Epithelial cell of prostate (primary cell): ENCODE measurements around the gene ISCA2.

Experiments used
- DNase-seq: peaks from one replicate; pipeline ENCODE4 v3.0.0-alpha.2; 2011; ENCODE audit warnings: low read depth, low spot score
- H3K27ac ChIP-seq: fragments of 450-650 bp; 2 replicates; pipeline ENCODE4 v1.5.1; 2017; ENCODE audit warnings: mild to moderate bottlenecking

The ISCA2 gene

DNA sequence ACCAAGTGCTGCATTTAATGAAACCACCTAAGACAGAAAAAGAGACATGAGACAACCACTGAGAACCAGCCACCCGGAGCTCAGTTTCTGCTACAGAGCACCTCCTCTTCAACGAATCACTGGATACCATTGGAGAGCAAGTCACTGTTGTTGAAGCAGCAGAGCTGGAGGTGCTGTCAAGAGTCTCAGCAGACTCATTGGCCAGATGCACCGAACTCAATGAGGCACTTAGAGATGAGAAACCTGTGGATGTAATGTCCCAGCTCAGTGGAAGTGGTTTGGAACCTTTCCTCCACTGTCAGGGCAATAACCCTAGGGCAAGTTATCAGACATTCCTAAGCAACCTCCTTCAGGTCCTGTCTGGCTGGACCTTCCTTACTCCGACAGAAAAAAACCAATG lies 13.5 kb upstream of the ISCA2 start:
- no peak for DNase-seq
- H3K27ac ChIP-seq: no peak overlapping the region

DNA sequence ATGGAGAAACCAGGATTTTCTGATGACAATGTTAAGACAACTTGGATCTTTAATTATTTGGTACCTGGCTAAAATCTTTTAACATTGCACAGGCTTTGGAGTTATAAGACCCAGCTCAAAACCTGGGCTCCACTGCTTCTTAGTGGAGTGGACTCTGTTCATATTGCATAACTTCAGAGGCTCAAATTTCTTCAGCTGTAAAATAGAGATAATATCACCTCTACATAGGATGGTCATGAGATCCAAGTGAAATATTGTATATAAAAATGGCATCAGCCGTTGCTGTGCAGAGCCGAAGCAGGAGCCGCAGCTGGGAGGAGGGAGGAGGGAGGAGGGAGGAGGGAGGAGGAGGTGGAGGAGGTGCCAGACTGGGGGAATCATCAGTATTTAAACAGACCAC lies 11.0 kb upstream of the ISCA2 start:
- no peak for DNase-seq

DNA sequence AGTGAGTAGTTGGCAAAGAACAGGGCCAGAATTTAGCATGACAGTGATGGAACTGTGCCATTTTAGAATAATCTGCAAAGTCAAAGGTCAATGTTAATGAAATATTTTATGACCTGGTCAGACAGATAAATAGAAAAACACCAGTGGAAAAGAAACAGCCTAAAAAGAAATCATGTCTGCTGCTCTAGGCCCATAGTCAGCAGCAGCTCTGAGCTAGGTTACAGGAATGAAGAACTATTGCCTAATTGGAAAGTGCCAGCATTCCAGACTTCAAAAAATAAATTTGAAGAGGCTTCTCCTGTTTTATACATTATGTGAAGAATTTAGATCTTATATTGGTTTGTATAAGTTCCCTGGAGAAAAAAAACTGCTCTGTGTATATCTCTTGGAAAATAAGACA lies 10.2 kb upstream of the ISCA2 start:
- DNase-seq: no peak

More for the DNA sequence above, 11.0 kb upstream of the ISCA2 start:
- H3K27ac ChIP-seq: no peak overlapping the region

DNA sequence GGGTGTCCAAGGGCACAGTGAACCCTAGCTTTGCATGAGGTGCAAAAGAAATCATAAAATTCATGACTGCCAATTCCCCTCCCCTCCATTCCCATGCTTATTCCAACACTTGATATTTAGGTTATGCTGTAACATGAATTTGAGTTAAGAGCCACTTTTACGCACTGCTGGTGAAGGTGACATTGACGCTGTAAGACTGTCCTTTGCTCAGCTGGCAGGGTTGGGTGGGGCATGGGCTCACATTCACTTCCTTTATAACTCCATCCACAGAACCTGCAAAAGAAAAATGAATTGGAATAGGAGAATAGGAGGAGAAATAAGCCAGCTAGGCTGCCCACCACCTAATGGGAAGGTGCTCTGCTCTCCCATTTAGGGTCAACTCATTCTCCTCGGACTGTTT lies 7.4 kb upstream of the ISCA2 start:
- no peak for DNase-seq
- H3K27ac ChIP-seq: no peak overlapping the region

More for the DNA sequence above, 10.2 kb upstream of the ISCA2 start:
- H3K27ac ChIP-seq: no peak overlapping the region

DNA sequence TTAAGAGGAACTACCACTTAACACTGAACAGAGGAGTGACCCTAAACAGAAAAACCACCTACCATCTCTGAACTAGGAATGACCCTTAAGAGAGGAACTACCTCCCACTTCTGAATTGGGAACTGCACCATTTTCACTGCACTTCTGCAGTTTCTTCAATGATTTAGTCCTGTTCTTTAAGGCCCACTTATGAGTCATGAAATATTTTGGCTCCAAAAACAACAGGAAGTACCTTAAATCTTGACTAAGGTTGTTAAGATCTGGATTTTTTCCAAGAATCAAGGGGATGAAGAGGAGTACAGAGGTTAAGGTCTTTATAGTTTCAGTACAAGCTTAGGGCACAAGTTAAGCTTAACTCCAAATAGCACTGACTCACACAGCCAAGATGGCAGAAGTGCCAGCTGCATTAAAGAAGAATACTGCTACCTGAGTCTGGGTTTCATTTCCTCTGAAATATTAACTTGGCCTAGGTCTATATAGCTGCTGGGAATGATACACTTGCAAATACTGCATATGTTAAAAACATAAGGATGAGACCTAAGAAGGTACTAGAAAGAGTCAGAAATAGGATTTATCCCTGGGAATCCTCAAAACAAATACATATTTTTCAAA lies 4.7 kb upstream of the ISCA2 start:
- no peak overlapping the region for H3K27ac ChIP-seq
- no peak for DNase-seq

DNA sequence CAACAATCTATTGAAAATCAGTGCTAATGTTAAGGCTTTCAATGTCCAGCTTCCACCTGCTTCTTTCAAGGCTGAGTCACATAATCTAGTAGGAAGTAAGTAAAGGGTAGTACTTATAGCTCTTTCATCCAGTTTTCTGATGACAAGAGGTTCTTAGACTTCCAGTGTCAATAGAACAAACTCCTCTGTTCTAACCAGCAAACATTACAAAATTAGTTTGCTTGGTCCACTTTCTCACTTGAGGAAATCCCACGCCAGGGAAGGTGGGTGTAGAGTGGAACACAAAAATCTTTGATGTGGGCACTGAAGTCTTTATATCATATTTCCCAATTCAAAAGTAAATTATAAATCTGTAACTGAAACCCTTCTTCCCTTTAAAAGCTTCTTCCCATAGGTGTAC lies 3.1 kb upstream of the ISCA2 start:
- no peak overlapping the region for H3K27ac ChIP-seq
- DNase-seq: no peak

DNA sequence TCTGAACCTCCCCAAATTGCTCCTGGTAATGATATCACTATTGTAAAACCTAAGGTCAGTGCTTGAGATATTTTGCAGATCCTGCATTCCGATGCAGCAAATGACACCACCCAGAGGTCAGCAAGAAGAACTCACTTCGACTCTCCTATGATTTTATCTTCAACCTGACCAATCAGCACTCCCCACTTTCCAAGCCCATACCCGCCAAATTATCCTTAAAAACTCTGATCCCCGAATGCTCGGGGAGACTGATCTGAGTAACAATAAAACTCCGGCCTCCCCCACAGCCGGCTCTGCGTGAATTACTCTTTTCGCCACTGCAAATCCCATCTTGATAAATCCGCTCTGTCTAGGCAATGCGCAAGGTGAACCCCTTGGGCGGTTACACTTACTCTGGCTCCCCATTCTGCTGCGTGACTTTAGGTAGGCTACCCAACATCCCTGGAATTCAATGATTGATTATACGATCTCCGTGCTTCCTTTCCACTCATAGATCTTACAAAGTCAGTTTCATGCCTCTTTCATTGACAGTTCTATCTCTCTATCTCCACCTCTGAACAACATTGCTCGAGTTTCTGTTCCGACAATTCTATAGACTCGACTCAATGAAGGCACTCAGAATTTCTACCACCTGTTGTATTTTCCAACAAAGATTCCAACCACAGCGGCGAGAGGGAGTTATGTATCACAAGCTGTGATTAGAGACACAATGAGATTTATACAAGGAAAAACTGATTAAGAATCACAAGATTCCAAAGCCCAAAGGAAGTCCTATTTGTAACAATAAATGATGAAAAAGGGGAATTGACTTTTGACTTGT lies 1.4 kb upstream of the ISCA2 start:
- no peak for DNase-seq
- peak overlapping the region; percentile 69 for H3K27ac ChIP-seq

DNA sequence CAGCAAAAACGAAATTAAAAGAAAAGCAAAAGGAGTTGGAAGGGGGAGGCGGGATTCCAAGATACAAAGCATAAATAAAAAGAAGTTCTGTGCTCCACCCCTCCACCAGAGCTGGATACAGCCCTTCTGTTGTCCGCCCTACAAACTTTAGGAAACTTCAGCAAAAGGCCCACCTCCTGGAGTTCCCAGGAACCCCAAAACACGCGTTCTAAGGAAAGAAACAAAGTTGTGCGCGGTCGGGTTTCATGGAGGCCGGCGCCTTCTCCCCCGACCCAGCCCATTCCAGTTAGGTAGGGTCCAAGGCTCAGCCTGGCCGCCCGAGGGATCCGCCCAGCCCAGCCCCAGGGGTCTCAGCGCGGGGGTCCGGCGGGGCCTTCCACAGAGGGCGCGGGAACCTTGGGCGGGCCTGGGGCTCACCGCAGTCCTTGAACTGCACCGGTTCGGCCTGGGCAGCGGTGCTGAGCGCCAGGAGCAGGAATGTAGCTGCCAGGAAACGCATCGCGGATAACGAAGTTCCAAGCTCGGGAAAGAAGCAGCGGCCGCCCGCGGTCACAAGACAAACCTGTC lies 706 bp upstream of the ISCA2 start, which contains the start of gene NPC2:
Gene NPC2, minus strand, starts transcription at position 530 of the 567 bp plus-strand sequence. Its CDS starts 31 bp downstream, at position 499.
- peak within 1 kb of the TSS; percentile 69 for H3K27ac ChIP-seq
- DNase-seq: no peak

DNA sequence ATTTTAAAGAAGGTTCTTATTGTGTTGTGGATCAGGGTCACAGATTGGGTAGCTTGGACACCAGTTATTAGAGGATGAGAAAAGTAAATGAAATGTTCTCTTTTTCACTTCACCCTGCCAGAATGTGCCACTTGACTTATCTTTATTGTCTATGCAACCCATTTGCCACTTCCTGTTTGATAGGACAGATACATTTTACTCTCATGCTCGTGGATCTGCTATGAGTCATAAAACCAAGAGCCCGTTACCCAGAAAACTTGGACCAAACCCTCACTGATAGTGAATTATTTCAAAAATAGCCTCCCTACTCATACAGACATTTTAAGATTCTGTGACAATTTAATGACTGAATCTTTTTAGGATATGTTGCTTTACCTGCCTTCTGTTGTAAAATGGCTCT lies 1.8 kb downstream of the ISCA2 start:
- no peak overlapping the region for H3K27ac ChIP-seq
- DNase-seq: no peak

DNA sequence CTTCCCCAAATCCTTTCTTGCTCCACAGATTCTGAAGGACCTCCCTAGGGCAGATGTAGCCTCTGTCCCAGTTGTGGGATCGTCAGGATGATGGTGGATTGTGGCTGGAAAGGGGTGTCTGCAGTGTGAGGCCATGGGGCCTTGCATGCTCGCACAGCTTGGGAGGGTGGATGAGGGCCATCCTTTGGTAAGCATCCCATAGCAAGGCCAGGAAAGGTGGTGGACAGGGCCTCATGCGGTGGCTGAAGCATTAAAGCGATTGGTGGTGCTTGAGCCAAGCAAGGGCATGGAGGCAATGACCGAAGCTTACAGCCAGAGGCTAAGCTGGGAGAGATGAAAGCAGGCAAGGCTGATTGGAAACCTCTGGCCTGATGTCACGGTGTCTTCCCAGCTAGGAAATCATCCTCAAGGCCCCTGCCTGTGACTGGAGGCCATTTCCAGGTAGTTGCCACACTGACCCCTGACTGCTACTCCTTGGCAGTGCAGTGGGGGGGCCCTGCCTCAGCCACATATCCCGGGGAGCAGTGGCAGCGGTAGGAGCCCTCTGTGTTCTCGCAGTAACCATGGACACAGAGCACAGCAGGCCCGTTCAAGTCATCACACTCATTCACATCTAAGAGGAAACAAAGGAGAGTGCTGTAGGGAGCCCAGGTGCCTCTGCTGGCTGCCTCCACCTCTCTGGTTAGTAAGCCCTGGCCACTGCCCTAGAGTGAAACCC lies 7.0 kb downstream of the ISCA2 start:
- DNase-seq: no peak
- no peak overlapping the region for H3K27ac ChIP-seq

DNA sequence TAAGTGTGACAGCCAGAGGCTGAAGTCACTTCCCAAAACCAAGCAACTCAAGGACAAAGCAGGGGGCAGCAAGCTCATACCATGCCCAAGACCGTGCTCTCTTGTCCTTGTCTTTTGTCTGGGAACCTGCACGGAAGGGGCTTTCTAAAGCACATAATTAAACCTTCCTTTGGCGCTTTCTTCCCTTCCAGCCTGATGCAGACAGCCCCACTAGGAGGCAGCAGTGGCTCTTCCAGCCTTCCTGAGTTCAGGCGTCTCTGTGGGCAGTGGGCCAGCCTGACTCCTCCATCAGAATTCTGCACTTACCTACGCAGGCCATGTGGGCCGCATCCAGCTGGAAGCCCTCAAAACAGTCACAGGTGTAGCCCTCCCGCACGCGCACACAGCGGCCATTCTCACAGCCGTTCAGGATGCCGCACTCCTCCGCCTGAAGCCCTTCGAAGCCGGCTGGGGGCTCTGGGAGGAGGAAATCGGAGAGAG lies 7.6 kb downstream of the ISCA2 start:
- H3K27ac ChIP-seq: no peak overlapping the region
- DNase-seq: no peak

DNA sequence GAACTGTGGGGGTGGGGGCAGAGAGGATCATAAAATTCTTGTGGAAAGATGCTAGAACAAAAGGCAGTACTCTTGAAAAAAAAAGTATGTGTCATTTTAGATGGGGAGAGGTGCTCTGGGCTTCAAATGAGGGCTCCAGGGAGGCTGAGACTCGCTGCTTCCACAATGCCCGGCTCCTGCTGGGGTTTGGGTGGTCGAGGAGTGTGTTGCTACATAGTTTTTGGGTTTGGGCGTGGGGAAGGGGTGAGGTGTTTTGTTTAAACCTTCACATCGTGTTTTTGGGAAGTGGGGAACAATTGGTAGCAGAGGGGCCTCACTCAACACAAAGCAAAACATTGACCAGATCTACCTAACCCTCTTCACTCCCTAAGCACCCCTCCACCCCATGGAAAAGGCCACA lies 8.1 kb downstream of the ISCA2 start:
- H3K27ac ChIP-seq: no peak overlapping the region
- no peak for DNase-seq

DNA sequence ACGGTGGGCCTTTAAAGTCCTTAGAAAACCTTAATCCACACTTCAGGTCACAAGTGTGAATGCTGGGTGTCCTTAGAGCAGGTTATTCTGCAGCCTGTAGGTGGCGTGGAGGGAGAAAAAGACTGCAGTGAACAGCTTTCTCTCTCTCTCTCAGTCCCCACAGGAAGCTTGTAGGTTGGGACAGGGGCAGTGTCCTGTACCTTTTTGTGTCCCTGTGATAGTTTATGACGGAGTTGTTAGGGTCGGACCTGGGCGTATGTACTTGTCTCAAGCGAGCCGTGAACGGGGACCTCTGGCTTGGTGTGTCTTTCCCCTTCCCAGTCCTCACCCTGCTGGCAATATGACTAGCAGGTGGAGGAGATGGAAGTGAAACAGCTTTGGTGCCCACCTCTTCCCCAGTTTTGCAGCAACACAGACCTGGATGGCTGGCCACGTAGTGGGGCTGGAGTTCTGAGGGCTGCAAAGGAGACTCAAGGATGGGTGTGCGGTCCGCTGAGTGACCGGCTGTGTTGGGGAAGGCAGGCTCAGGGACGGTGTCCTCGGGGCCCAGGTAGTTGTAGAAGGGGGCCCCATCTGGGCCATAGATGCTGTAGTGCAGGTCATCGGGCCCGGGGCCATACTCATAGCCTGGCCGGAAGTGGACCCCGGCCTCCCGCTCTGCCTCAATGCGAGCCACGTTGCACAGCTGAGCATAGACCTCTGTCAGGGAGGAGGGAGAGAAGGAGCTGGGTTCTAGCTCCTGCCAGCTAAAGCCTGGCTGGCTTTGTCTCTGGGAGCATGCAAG lies 8.9 kb downstream of the ISCA2 start:
- no peak for DNase-seq
- no peak overlapping the region for H3K27ac ChIP-seq

DNA sequence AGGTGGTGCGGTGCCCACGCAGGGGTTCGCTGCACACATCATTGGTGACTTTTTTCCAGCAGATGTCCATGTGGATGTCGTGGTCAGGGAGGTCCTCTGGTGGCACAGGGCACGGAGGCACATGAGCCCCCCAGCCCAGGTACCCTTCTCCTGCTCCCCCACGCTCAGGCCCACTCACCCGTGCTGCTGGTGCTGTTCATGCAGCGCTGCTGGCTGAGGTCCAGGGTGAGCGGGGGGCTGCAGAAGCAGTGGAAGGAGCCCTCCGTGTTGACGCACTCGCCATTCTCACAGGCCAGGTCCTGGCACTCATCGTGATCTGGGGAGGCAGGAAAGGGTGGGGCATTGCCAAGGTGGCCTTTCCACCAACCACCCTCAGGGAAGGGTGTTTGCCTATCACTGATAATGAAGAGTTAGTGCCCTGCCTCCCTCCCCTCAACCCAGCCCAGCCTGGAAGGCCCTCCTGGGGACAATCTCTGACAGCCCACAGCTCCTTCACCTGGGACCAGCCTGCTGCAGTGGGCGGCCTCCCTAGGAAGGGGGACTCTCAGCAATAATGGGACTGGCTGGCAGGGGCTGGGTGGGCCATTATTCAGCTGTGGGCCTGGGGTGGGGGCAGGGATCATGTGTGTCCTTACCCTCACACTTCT lies 9.8 kb downstream of the ISCA2 start:
- no peak for DNase-seq
- H3K27ac ChIP-seq: no peak overlapping the region

DNA sequence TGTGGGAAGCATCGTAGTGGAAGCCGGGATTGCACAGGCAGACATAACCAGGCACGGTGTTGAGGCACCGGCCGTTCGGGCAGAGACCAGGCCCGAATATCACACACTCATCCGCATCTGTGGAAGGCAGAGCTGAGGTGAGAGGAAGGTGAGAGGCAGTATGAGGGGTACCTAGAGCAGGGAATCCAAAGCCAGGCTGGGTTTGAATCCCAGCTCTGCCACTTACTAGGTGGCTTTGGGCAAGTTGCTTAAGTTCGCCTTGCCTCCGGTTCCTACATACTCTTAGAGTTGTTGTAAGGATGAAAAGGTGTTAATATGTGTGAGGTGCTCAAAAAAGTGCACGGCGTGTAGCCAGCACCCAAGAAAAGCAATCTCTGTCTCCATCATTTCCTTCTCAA lies 10.4 kb downstream of the ISCA2 start:
- no peak for DNase-seq
- H3K27ac ChIP-seq: no peak overlapping the region

DNA sequence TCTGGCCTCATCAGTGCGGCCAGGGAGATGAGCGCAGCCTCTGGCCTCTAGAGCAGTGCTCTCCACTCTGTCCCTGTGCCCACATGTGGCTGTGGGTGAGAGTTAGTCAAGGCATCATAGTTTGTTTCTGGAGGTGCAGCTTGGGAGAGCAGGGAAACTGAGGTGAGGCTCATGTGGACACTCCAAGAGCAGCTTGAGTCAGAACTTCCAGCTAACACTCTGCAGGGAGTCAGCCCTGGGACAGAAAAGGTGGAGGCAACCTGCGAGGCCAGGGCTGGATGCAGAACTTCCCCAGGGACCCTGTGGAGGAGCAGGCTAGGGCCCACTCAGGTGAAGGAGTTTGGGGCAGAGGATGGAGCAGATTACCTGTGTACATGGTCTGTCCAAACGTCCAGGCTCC lies 10.8 kb downstream of the ISCA2 start:
- no peak overlapping the region for H3K27ac ChIP-seq
- DNase-seq: no peak

DNA sequence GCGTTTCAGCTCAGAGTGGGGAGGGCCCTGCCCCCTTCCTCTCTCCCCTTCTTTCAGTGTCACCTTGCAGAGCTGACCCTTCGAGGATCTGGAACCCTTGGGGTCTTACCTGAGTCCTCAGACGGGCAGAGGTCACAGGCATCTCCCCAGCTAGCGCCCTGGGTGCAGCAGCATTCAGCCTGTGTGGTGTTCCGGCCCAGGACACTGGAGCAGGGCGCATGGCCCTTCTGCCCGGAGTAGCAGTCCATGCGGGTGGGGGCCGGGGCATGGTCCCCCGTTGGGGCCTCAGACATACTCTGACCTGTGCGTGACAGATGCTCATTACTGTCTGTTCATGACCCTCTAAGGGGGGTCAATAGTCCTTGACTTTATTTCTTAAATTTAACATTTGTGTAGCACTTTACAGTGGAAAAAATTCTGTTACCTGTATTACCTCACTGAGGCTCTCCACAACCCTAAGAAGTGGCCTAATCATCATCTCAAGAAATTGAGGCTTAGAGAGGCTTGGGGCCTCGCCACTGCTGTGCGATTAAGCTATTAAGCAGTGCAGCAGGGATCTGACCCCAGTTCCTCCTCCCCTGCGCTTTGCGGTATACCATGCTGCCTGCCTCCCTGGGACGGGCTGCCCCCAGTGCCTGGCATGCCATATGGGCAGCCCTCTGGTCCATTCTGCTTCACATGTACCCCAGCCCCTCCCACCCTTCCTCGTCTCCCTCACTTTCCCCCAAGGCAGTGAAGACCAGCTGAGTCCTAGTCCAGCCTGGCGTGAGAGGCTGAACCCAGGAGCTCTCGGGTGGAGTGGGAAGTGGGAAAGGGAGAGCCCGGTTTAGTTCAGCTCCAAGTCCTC lies 11.5 kb downstream of the ISCA2 start:
- DNase-seq: no peak
- no peak overlapping the region for H3K27ac ChIP-seq

DNA sequence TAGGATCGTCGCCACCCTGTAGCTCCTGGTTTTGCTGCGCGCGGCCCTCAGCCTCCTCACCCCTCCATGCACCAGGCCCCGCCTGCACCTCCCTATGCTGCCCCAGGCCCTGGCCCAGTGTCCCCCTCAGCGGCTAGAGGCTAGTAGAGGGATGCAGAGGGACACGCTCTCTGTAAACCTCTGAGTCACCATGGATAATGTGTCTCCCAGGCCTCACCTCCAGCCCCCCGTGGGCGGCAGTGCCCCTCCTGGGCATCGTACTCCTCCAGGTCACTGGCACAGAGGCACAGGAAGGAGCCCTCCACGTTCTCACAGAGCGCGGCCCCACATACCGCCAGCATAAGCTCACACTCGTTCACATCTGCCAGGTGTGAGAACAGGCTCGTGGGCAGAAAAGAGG lies 12.3 kb downstream of the ISCA2 start:
- DNase-seq: no peak
- no peak overlapping the region for H3K27ac ChIP-seq

DNA sequence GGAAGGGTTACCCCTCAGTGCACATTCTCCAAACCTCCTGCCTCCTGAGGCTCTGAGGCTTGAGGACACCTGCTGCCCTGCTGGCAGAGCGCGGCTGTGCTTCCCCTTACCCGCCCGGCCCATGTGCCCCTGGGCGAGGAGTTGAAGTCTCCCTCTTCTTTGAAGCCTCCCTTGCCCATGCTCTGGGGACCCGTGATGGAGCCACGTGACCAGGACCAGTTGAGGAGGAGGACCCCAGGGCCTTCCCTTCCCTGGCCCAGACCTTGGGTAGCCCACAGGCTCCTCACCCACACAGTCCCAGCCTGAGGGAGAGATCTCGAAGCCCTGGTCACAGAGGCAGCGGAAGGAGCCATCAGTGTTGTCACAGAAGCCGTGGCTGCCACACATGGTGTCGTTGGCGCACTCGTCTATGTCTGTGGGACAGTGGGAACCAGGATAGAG lies 12.9 kb downstream of the ISCA2 start:
- H3K27ac ChIP-seq: no peak overlapping the region
- no peak for DNase-seq
